HG02885 (cell line): Measurements from ENCODE around the gene RNASE13.
A peak's percentile ranks its signal among the peaks of the same experiment; 100 is the strongest.
"Not testable (repeated sequence)": the region's sequence is repeated elsewhere in the genome, so short reads cannot be mapped to it uniquely, and the experiment has no call there.

Source experiments
- ATAC-seq: cut with Tn5 transposase; IDR thresholded peaks from one replicate; pipeline ENCODE4 v1.9.1; 2021; ENCODE audit warnings: mild to moderate bottlenecking; ENCODE audit not compliant: unreplicated experiment, poor library complexity

RNASE13 gene

DNA sequence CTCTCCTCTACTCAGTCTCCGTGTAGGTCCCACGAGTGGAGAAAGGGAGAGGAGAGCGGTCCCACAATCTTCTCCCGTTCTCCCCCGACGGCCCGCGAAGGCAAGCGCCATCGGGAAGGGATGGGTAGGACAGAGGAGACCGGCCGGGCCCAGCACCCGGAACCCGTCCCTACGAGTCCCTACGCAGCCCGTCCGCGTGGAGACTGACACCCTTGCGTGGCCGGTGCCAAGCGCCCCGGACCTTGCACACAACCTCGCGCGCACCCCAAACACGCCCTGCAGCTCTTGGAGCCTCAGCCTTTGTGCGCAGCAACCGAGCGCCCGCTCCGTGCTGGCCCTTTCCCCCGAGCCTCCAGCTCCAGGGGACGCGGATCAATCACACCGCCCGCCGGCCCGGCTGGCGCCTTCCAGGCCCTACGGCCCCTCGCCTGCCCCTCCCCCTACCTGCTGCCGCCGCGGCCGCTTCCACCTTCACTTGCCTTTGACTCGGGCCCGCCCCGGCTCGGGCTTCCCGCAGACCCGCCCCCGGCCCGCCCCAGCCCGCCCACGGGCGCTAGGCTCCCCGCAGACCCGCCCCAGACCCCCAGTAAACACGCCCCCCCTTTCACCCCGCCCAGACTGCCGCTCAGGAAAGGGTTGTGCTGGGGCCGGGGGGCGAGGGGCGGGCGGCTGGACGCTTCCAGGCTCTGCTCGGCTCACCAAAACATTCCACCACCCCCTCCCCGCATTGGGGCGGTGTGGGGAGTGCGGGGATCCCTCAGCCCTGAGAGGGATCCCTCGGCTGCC is 9.8 kb downstream of the RNASE13 start, which contains the start of gene NDRG2:
Gene NDRG2 (minus strand): TSS at position 477 of the 786 bp plus-strand sequence. CDS start 1,746 bp downstream, outside the sequence.
- no peak for ATAC-seq

DNA sequence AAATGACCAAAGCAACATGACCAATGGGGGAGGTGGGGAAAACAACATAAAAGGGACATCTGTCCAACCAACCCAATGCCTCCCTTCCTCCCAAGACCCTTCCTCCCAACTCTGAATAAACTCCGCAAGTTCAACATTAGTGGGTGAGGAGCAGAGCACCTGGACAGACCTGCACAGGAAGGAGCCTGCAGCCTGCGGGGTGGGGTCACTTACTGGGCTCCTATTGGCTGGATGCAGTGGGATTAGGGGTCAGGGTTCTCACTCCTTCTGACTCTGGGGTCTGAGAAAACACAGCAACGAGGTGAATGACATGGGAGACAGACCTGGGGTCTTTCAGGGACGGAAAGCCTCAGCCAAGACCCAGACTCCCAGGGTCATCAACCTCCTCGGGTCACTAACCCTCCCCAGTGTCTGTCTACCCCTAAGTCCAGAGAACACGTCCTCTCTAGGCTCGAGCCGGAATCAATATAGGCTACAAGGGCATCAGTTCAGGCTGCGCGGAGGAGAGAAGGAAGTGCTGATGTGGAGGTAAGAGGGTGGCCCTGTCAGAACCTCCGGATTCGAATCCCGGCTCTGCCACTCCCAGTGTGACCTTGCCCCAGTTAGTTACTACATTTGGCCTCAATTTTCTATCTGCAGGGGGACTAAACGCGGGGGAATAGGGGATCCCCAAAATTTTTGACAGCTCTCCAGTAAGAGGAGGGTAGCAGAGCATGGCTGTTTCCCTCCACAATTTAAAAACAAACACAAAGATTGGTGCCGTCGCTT is 10.6 kb downstream of the RNASE13 start:
- ATAC-seq = no peak

DNA sequence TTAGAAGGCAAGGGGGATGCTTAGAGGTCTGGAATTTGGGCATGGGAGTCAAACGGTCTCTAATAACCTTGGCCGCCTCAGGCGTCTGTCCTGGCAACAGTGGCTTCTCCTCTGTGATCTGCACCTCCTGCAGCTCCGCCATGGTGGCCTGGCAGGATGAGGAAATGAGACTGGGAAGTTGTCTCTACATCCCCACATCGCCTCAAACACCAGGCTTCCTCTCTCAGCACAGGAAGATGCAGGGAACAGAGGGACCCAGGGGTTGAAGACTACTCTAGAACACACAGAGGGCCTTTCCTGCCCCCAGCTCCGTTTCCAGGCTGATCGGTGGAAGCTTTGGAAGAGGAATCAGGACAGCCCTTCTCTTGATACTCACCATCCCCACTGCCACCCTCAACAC is 11.4 kb downstream of the RNASE13 start:
- no peak for ATAC-seq

DNA sequence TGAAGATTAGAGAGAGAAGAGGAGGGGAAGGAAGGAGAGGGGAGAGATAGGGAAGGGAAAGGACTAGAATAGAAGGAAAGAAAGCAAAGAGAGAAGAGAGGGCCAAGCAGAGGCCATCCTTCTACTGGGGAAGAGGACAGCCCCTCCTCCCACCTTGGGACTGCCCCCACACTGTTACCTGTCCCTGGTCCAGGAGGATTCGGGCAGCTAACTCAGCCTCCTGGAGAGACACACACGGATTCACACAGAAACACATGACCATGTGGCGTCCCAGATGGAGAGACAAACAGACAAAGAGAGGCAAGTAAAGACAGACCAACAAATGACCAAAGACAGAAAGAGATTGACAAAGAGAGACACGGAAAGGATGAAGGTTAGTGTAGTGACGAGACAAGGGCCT is 11.9 kb downstream of the RNASE13 start:
- ATAC-seq = no peak

GRCh38 chr14:21020977-21021545 is 13.5 kb downstream of the RNASE13 start:
- ATAC-seq = no peak

GRCh38 chr14:21019366-21019765 is 15.2 kb downstream of the RNASE13 start:
- ATAC-seq = no peak

DNA sequence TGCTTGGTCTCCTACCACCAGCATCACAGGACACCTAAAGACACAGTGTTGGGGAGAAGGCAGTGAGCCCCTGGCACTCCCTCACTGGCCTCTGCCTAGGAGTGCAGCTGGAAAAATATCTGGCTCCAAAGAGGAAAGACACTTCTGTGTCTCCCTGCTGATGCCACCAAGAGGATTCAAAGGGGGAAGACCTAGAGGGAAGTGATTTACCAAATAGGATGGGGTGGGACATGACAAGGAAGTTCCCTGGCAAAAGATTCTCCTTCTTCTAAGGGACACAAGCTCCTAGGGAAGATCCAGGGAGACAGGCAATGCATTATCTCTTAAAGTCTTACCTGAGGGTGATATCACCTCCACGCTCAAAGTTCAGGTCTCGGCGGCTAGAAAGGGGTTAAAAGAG is 15.8 kb downstream of the RNASE13 start:
- ATAC-seq = no peak

DNA sequence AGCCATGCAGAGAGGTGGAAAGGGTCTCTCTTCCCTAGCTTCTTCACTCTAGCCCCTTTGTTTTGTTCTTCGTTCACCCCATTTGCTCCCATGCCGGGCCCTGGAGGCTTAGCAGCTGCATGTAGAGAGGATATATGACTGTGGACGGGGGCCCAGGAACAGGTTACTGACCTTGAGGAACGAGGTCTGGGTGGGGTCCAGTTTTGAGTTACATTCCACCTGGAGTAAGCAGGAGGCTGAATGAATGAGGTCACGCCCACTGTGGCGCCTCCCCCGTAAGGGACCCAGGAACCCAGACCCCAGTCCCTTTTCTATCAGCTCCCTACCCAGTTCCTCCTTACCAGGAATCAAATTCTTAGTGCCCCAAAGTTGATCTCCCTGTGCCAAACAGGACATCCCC is 16.3 kb downstream of the RNASE13 start:
- ATAC-seq = no peak

DNA sequence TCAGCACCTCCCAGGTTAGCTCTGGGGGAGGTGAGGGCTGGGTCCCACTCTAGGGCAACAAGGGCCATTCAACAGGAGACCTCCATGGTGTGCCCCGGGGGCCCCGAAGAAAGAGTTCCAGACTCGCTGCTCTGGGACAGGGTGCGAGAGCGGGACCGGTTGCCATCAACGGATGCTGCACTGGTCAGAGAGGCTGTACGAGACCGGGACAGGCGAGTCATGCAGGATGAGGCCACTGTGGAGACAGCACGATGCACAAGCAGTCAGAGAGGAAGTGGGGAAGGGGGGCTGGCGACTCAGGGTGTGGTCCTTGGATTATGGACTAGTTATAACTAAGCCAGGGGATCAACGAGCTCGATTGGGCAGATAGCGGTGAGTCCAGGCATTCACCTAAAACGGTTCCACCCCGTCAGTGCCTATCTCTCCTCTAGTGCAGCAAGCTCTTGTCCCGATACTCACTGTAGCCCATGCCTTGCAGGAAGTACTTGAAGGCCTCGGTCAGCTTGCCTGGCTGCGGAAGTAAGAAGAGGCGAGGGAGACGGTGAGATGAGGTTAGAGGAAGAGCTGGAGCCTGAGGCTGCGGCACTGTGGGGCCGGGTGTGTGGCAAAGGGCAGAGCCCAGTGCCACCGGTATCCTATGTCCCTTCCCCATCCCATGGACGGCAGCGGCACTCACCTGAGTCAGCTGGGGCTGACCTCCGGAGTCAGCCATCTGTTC is 16.9 kb downstream of the RNASE13 start:
- no peak for ATAC-seq

DNA sequence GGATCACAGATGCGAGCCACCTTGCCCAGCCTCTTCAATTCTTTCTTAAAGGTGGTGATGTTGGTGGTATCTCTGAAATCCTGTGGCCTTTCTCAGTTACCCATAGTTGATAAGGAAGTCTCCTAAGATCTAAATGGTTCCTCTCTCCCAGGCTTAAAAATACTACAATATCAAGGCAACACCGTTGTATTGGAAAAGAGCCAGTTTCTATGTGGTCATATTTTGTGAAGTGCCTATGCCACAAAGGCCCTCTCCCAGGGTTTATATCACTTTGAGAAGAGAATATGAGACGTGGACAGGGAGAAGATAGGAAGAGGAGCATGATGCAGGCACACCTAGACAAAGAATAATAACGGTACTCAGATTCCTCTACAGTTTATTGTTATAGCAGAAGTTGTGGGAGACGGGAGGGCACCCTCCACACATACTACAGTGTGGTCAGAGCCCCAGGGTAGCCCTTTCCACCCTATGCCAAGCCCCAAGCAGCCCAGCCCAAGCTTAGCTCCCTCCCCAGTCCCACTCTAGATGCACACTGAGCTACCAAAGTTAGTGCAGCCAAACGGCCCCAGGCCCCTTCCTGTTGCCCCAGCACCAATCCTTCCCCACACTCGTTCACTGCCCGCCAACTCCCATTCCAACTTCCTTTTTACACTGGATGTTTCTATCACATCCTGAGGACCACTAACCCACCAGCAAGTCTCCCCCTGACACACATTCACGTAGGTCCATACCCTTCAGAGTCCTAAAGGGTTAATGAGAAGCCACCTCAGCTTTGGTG is 18.0 kb downstream of the RNASE13 start:
- ATAC-seq = no peak

DNA sequence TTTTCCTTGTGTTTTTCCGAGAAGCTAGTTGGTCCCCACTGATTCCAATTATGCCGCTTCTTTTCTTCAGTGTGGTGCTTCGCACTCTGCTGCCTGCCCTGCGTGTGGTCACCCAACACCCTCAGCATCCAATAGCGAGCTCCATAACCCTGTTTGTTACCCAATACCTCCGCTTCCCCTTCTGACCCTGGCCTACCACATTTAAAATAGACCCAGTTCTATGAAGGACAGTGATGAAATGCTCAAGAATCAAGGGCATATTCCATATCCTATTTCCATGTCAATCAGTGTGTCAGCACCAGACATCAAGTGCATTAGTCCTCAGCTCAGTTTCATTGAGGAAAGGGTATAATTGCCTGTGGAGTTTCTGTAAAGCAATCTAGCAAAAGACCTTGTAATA is 19.3 kb downstream of the RNASE13 start:
- ATAC-seq = no peak

- peak; percentile 70 for ATAC-seq
Measured at GRCh38 chr14:21014761-21015190, 19.8 kb downstream of the RNASE13 start.

- ATAC-seq = no peak
Measured at GRCh38 chr14:21011136-21011535, 23.5 kb downstream of the RNASE13 start.

DNA sequence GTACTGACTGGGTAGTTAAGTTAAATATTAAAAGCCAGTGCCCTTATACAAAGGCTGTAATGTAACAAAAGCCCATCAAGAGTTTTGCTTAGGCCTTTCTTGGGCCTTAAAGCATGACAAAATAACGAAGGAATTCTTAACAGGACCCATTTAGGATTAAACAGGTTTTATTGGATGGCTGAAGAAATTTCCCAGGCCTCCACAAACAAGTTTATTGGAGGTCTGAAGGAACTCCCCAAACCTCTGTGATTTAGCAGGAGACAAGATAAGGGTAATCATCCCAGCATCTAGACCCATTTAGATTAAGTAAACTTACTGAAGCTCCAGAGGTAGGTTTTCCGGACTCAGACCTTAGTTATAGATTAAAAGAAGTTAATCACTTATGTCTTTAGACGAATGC is 24.9 kb downstream of the RNASE13 start:
- ATAC-seq = not testable (repeated sequence)

DNA sequence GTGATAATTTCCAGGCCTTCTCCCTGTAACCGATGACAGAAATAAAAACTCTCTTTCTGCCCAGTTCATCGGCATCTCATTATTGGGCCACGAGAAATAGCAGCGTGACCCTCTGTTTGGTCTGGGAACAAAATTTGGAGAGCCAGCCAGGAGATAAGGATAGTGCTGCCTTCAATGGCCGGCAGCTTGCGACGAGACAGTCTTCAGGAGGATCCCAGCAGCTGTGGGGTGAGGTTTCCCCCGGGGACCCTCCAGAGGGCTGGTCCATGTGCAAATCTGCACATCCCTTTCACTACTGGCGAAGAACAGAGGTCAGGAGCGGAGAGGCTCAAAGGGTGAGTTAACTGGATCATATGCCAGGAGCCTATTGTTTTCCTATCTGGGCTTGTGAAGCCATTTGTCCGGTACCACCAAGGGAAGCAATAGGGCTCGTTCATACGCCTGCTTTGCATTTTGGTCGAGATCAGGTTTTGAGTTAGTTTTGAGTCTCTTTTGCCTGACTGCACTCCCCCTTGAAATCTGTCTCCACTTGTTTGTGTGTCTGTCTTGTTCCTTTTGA is 30.7 kb downstream of the RNASE13 start:
- no peak for ATAC-seq

DNA sequence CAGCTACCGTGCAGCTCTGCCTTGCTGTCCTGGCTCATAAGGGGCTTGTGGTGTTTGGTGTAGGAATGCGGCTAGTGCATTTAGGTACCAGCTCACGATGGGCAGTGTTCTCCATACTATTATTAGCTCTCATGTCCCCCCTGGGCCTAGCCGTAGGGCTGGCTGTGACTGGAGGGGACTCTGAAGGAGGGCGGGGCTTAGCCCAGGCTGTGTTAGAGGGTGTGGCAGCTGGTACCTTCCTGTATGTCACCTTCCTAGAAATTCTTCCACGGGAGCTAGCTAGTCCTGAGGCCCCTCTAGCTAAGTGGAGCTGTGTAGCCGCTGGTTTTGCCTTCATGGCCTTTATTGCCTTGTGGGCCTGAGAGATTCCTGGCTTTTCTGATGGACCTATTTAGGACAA is 33.4 kb downstream of the RNASE13 start:
- no peak for ATAC-seq

DNA sequence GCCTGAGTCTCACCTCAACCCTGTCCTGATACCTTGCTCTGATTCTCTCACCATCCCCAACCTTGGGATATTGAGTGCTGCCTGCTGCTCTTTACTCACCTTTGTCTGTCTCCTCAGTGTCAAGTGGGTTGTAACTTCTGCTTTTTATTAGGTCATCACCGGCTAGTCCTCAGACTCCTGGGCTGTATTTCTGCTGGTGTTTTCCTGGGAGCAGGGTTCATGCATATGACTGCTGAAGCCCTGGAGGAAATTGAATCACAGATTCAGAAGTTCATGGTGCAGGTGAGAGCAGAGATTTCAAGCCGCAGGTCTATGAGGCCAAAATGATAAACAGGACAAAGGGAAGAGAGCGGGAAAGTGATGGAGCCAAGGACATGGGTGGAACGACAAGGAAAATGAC is 35.0 kb downstream of the RNASE13 start:
- no peak for ATAC-seq

GRCh38 chr14:20998674-20999366 is 35.8 kb downstream of the RNASE13 start, which contains the start of gene SLC39A2:
Gene SLC39A2 (plus strand): TSS chr14:20999293. CDS start chr14:20999447, 154 bp downstream.
- no peak for ATAC-seq

DNA sequence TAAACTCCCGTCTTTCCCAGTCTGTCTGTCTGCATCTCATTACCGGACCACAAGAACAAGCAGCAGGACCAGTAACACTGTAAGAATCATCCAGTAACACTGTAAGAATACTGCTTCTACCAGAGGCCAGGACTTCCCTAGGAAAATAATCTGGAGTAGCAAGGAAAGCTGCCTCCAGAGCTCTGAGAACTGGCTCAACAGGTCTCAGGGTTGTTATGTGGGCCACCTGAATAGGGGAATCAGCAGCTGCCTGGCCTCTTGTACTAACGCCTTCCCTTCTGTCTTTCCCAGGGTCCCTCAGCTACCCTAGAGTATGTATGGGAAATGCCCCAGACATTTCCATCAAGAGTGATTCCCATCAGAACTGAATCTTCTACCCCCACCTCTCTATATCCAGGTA is 36.5 kb downstream of the RNASE13 start:
- ATAC-seq = no peak
